Measurements from ENCODE around the gene RPL22. TPM values are rescaled to one million over a fixed set of nuclear protein-coding genes. Genes with fewer than 3 reads are reported as not detected.

The RPL22 gene
- total and polyA plus RNA-seq, 2 of the 8 experiments (the other 6 are each of a cell fraction or from before 2014, with no cell fraction given): 133 to 521 TPM

DNA sequence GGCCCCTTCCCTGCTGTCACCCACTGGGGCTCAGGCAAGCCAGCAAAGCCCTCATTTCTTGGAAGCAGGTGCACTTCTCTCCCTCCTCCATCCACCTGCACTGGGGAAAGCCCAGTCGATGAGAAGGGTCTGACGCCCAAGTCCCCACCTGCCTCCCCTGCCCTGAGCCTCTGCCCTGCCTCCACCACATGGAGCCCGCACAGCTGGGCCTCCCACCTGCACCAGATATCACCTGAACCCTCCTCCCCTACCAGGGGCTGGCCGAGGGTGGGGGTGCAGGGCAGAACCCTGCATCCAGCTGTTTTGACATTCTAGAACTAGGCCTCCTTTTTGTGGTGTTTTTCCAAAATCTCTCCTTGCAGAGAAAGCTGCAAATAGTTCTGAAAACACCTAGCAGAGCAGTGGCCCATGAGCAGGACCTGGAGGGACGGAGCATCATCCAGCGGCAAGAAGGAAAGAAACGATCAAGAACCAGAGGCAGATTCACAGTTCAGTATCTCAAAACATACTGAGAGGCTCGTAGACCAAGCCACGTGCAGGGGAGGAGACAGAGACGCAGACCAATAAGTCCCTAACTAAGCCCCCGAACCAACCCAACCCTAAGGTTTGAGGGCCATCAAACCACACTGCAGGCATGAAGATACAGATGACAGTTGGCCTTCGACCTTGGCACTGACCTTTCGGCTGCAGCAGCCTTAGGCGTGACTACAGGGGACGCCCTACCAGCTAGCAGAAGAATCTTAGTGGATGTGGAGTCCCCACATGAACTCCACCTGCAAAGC lies 36.0 kb downstream of the RPL22 start:
- FAIRE-seq: no peak
- H4K5ac ChIP-seq (ENCODE audit: insufficient read length, low read depth, low read length): no peak overlapping the region
- no peaks in the 10 kb centered on the region for H3K79me1 ChIP-seq (ENCODE audit: low read depth, low read length)
- no peak overlapping the region for H2AK5ac ChIP-seq (ENCODE audit: low read depth, low read length)
- H4K20me1 ChIP-seq (replicated peaks in 1 of 2; ENCODE audit: control insufficient read depth in 1 of 2, insufficient read depth in 2 of 2, low read length in 2 of 2): peaks cover 3 to 7% of the 10 kb centered on the region in 2 experiments
- 0 out of 2 replicates have a peak overlapping the region, but pooled peaks have one; percentile 9 for H2BK12ac ChIP-seq (ENCODE audit: low read depth, low read length)
- 0 out of 2 replicates have a peak overlapping the region, but pooled peaks have one; percentile 40 for H2BK5ac ChIP-seq (ENCODE audit: low read depth, low read length)
- no peak overlapping the region for H4K91ac ChIP-seq (replicated peaks; ENCODE audit: insufficient read length, low read length)
- H3K14ac ChIP-seq (ENCODE audit: insufficient read length): no peak overlapping the region
- H3K4me2 ChIP-seq (ENCODE audit: insufficient read depth in 1 of 2, low read depth in 2 of 2, low read length in 2 of 2): no peak overlapping the region
- DNase-seq (ENCODE audit: low read depth in 1 of 2, low spot score in 2 of 2): no peak
- H2BK20ac ChIP-seq (ENCODE audit: low read length): no peak overlapping the region
- H3K56ac ChIP-seq (replicated peaks; ENCODE audit: insufficient read length, low read depth, low read length): no peak overlapping the region
- H2AFZ ChIP-seq (ENCODE audit: low read length): no peak overlapping the region
- H3K36me3 ChIP-seq (ENCODE audit: control insufficient read depth in 2 of 4, insufficient read depth in 4 of 4, low read length in 3 of 4): no peaks in the 10 kb centered on the region
- H3K27me3 ChIP-seq (replicated peaks in 1 of 4; ENCODE audit: control insufficient read depth in 3 of 4, extremely low read depth in 1 of 4, insufficient read depth in 3 of 4, low read length in 3 of 4): no peaks in the 10 kb centered on the region; a peak in 1 of 7 replicates
- H3K79me2 ChIP-seq (ENCODE audit: control insufficient read depth in 1 of 2, insufficient read depth in 2 of 2, low read length in 2 of 2): no peaks in the 10 kb centered on the region
- WGBS, 2 experiments (ENCODE audit: extremely low coverage in 1 of 2, insufficient coverage in 1 of 2, insufficient read length in 1 of 2, insufficient replicate concordance in 2 of 2, low coverage in 1 of 2, low lambda C conversion rate in 2 of 2, missing lambda C conversion rate in 1 of 2): 85% methylated on average over 15 of the region's 15 CpGs; no CpG with 5 or more reads in 1 of the 2 experiments
- H3K23ac ChIP-seq (ENCODE audit: insufficient read length): no peak overlapping the region
- H3K4ac ChIP-seq (replicated peaks; ENCODE audit: insufficient read length, low read depth, low read length): no peak overlapping the region
- peaks cover 0 to 5% (median 2%) of the 10 kb centered on the region in 4 experiments; a peak in 4 of 7 replicates for H3K4me1 ChIP-seq (replicated peaks in 1 of 4; ENCODE audit: control insufficient read depth in 3 of 4, insufficient read depth in 4 of 4, low read length in 3 of 4)
- H3K27ac ChIP-seq (ENCODE audit: low read depth, low read length): no peak overlapping the region
- no peak overlapping the region for H2BK120ac ChIP-seq (replicated peaks; ENCODE audit: low read depth, low read length)
- H4K8ac ChIP-seq (ENCODE audit: extremely low read depth, insufficient read depth, low read length): no peak overlapping the region
- no peak overlapping the region for H3K18ac ChIP-seq (ENCODE audit: extremely low read depth, low read length)
- H2BK15ac ChIP-seq (ENCODE audit: low read length): no peak overlapping the region
- H3K23me2 ChIP-seq (ENCODE audit: low read depth, low read length): no peaks in the 10 kb centered on the region
- ChIA-PET CTCF (ENCODE audit: partially characterized antibody) (interaction anchor here (0.7 to 4.7 kb wide), 9 partner anchors 8 to 124 kb away, joined by 3 to 40 read pairs (median 4); no protein-coding TSS in a partner anchor), POLR2A (ENCODE audit: partially characterized antibody) (no interaction called here)
- H3K9ac ChIP-seq (replicated peaks in 1 of 4; ENCODE audit: extremely low read depth in 1 of 4, low read depth in 3 of 4, low read length in 3 of 4): no peak overlapping the region
- H3K4me3 ChIP-seq (ENCODE audit: extremely low read depth in 1 of 4, insufficient read depth in 2 of 4, low read depth in 3 of 4, low read length in 4 of 4): no peak overlapping the region
- H3K9me3 ChIP-seq (ENCODE audit: insufficient read depth in 2 of 2, low read depth in 1 of 2, low read length in 1 of 2): no peaks in the 10 kb centered on the region
- no peak for TF ChIP-seq TAF7 (optimal IDR thresholded peaks at IDR 0.05; ENCODE audit: borderline replicate concordance, low read depth, low read length)
